ENCODE data around the gene TPM1. TPM values are rescaled to one million over a fixed set of nuclear protein-coding genes. Genes with fewer than 3 reads are reported as not detected.

Gene TPM1
- total and polyA plus RNA-seq, 2 donors (not counting 1 experiment from before 2014, with no cell fraction given) = 224 to 1,732 TPM

- Histone ChIP-seq H2AFZ (ENCODE audit: low read length) (no peak overlapping the region), H3K36me3 (ENCODE audit: control insufficient read depth, insufficient read depth, low read length) (no peaks in the 10 kb centered on the region), H3K9ac (ENCODE audit: insufficient read depth, low read length) (no peak overlapping the region), H3K27me3 (ENCODE audit: control insufficient read depth, insufficient read depth, low read length) (no peaks in the 10 kb centered on the region), H3K79me2 (ENCODE audit: control insufficient read depth, insufficient read depth, low read length) (no peaks in the 10 kb centered on the region), H3K4me1 (ENCODE audit: control insufficient read depth, extremely low read depth, insufficient read depth, low read length) (peaks cover 6% of the 10 kb centered on the region), H3K4me2 (ENCODE audit: extremely low read depth, insufficient read depth, low read length) (no peak overlapping the region), H3K9me3 (ENCODE audit: control insufficient read depth, insufficient read depth, low read depth, low read length) (no peaks in the 10 kb centered on the region), H3K27ac (ENCODE audit: insufficient read depth, low read length) (no peak overlapping the region), H3K4me3 (replicated peaks in 1 of 4; ENCODE audit: control extremely low read depth in 1 of 4, insufficient read depth in 1 of 4, low read depth in 3 of 4, low read length in 4 of 4) (no peak overlapping the region), H4K20me1 (ENCODE audit: control insufficient read depth, extremely low read depth, insufficient read depth, low read length) (no peaks in the 10 kb centered on the region)
- TF ChIP-seq, protein P1, sequence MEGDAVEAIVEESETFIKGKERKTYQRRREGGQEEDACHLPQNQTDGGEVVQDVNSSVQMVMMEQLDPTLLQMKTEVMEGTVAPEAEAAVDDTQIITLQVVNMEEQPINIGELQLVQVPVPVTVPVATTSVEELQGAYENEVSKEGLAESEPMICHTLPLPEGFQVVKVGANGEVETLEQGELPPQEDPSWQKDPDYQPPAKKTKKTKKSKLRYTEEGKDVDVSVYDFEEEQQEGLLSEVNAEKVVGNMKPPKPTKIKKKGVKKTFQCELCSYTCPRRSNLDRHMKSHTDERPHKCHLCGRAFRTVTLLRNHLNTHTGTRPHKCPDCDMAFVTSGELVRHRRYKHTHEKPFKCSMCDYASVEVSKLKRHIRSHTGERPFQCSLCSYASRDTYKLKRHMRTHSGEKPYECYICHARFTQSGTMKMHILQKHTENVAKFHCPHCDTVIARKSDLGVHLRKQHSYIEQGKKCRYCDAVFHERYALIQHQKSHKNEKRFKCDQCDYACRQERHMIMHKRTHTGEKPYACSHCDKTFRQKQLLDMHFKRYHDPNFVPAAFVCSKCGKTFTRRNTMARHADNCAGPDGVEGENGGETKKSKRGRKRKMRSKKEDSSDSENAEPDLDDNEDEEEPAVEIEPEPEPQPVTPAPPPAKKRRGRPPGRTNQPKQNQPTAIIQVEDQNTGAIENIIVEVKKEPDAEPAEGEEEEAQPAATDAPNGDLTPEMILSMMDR (conservative IDR thresholded peaks at IDR 0.05 in 1 of 2, IDR thresholded peaks at IDR 0.05 in 1 of 2; ENCODE audit: low read depth in 1 of 2, low read length in 2 of 2) = no peak
- TF ChIP-seq EZH2 (IDR thresholded peaks at IDR 0.05; ENCODE audit: low read length, missing control alignments) = no peak
- no peak for DNase-seq (ENCODE audit: low read depth in 2 of 2)
Measured at GRCh38 chr15:63110428-63111026, 68.0 kb downstream of the TPM1 start.

GRCh38 chr15:63111481-63111880, 68.9 kb downstream of the TPM1 start:
- no peak for DNase-seq (ENCODE audit: low read depth in 2 of 2)
- no peaks in the 10 kb centered on the region for H3K36me3 ChIP-seq (ENCODE audit: control insufficient read depth, insufficient read depth, low read length)

GRCh38 chr15:63112871-63113270, 70.3 kb downstream of the TPM1 start:
- H3K27ac ChIP-seq (ENCODE audit: insufficient read depth, low read length) = no peak overlapping the region
- H4K20me1 ChIP-seq (ENCODE audit: control insufficient read depth, extremely low read depth, insufficient read depth, low read length) = no peaks in the 10 kb centered on the region
- DNase-seq (ENCODE audit: low read depth in 2 of 2) = no peak

More at GRCh38 chr15:63111481-63111880, 68.9 kb downstream of the TPM1 start:
- Histone ChIP-seq H3K27ac (ENCODE audit: insufficient read depth, low read length) (no peak overlapping the region), H3K4me3 (replicated peaks in 1 of 4; ENCODE audit: control extremely low read depth in 1 of 4, insufficient read depth in 1 of 4, low read depth in 3 of 4, low read length in 4 of 4) (no peak overlapping the region), H4K20me1 (ENCODE audit: control insufficient read depth, extremely low read depth, insufficient read depth, low read length) (no peaks in the 10 kb centered on the region), H3K27me3 (ENCODE audit: control insufficient read depth, insufficient read depth, low read length) (no peaks in the 10 kb centered on the region), H3K4me1 (ENCODE audit: control insufficient read depth, extremely low read depth, insufficient read depth, low read length) (peaks cover 6% of the 10 kb centered on the region), H3K9ac (ENCODE audit: insufficient read depth, low read length) (no peak overlapping the region), H3K9me3 (ENCODE audit: control insufficient read depth, insufficient read depth, low read depth, low read length) (no peaks in the 10 kb centered on the region), H3K79me2 (ENCODE audit: control insufficient read depth, insufficient read depth, low read length) (no peaks in the 10 kb centered on the region), H3K4me2 (ENCODE audit: extremely low read depth, insufficient read depth, low read length) (no peak overlapping the region), H2AFZ (ENCODE audit: low read length) (no peak overlapping the region)
- TF ChIP-seq, protein P1 (conservative IDR thresholded peaks at IDR 0.05 in 1 of 2, IDR thresholded peaks at IDR 0.05 in 1 of 2; ENCODE audit: low read depth in 1 of 2, low read length in 2 of 2) = no peak
- no peak for TF ChIP-seq EZH2 (IDR thresholded peaks at IDR 0.05; ENCODE audit: low read length, missing control alignments)

More at GRCh38 chr15:63112871-63113270, 70.3 kb downstream of the TPM1 start:
- Histone ChIP-seq H3K9ac (ENCODE audit: insufficient read depth, low read length) (no peak overlapping the region), H3K36me3 (ENCODE audit: control insufficient read depth, insufficient read depth, low read length) (no peaks in the 10 kb centered on the region), H3K9me3 (ENCODE audit: control insufficient read depth, insufficient read depth, low read depth, low read length) (no peaks in the 10 kb centered on the region), H3K79me2 (ENCODE audit: control insufficient read depth, insufficient read depth, low read length) (no peaks in the 10 kb centered on the region), H3K4me1 (ENCODE audit: control insufficient read depth, extremely low read depth, insufficient read depth, low read length) (peaks cover 6% of the 10 kb centered on the region), H3K4me3 (replicated peaks in 1 of 4; ENCODE audit: control extremely low read depth in 1 of 4, insufficient read depth in 1 of 4, low read depth in 3 of 4, low read length in 4 of 4) (no peak overlapping the region), H3K4me2 (ENCODE audit: extremely low read depth, insufficient read depth, low read length) (no peak overlapping the region), H3K27me3 (ENCODE audit: control insufficient read depth, insufficient read depth, low read length) (no peaks in the 10 kb centered on the region), H2AFZ (ENCODE audit: low read length) (no peak overlapping the region)
- TF ChIP-seq, protein P1 (conservative IDR thresholded peaks at IDR 0.05 in 1 of 2, IDR thresholded peaks at IDR 0.05 in 1 of 2; ENCODE audit: low read depth in 1 of 2, low read length in 2 of 2) = no peak
- TF ChIP-seq EZH2 (IDR thresholded peaks at IDR 0.05; ENCODE audit: low read length, missing control alignments) = no peak
